H1 (cell line): ENCODE measurements around the gene APBA2. TPM values are rescaled to one million over a fixed set of nuclear protein-coding genes. Genes with fewer than 3 reads are reported as not detected.

ENCODE experiments used
- MAX ChIP-seq: IDR thresholded peaks from 2 replicates; pipeline ENCODE4 v1.6.1; 2012; ENCODE audit warnings: inconsistent platforms
- RAD21 ChIP-seq, 2 experiments: IDR thresholded peaks in 1 of 2; conservative IDR thresholded peaks in 1 of 2; 2 replicates each; pipeline ENCODE4 v1.6.1; 2011; ENCODE audit warnings: low read depth in 2 of 2, low read length in 2 of 2, improper control_type of control experiment in 1 of 2, inconsistent platforms in 1 of 2, mild to moderate bottlenecking in 1 of 2, moderate library complexity in 1 of 2
- polyA plus RNA-seq, 7 experiments: library from polyadenylated mRNA; depleted of rRNA in 3 of 7; stranded (reverse) in 5 of 7; unstranded in 2 of 7; fragments of >200 nt in 5 of 7; fragments of 200-250 nt in 2 of 7; gene quantifications; 1 replicate in 5 of 7; 2 replicates in 1 of 7; 4 replicates in 1 of 7; pipeline versions ENCODE4 v1.2.1 to v1.2.3, GENCODE V29; 2011 to 2013; ENCODE audit warnings: missing spikeins in 2 of 7, mixed read lengths in 2 of 7
- total RNA-seq: library from RNA; stranded (reverse); fragmentation: NEBNext Ultra II Directional; extraction: Animal tissue kit (Norgen Biotek cat#: 25700); gene quantifications from 2 replicates; pipeline ENCODE4 v1.2.1, GENCODE V29; 2021

APBA2 gene
- total and polyA plus RNA-seq, 2 of the 8 experiments (the other 6 are each of a cell fraction or from before 2014, with no cell fraction given), result 15.5 to 19.0 TPM

DNA sequence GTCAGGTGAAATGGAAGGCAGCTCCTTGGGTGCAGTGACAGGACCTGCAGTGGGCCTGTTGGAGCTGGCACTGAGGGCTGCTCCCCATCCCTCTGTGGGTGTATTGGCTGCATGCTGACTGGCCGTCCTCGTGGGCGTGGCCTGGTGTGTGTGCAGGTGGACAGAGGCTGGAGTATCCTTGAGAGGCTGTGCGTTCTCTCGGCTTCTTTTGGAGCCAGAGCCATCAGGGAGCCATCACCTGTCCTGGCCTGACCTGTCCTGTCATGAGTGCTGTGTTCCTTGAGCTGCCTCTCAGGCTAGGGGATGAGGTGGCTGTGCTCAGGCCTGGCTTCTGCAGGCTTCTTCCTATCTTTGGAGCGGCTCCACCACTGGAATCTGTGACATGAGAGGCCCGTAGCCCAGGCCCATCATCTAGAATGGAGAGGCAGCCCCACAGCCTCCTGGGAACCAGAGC is 61.5 kb downstream of the APBA2 start (continued):
- TF ChIP-seq MAX, result no peak
- no peak for TF ChIP-seq RAD21 (IDR thresholded peaks at IDR 0.05 in 1 of 2, conservative IDR thresholded peaks at IDR 0.05 in 1 of 2; ENCODE audit: low read depth in 2 of 2, low read length in 2 of 2)
